SIG-M5 (cell line): ENCODE measurements around the gene STAM2.
"Not testable (repeated sequence)": the region's sequence is repeated elsewhere in the genome, so short reads cannot be mapped to it uniquely, and the experiment has no call there.

Experiments
- DNase-seq: peaks from one replicate; lab custom pipeline; 2025; lab: John Stamatoyannopoulos, UW

The STAM2 gene

DNA sequence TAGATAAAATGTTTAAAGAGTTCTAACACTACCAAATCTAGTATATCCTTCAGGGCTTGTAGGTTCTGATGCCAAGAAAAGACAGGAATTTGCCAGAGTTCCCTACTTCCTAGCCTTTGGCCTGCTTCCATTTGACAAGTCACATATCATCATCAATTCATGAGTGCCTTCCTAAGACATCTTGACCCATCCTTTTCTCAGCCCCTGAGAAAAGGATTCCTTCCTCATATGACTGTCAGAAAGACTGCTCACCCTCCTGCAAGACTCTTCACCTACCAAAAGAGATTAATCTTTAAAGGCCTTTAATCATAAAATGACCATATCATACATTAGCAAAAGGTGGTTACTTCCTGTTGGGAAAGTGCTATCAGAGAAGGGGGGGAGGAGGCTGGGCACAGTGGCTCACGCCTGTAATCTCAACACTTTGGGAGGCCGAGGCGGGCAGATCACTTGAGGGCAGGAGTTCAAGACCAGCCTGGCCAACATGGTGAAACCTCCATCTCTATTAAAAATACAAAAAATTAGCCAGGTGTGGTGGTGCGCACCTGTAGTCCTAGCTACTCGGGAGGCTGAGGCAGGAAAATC, 3.3 kb downstream of the STAM2 start:
- DNase-seq, result not testable (repeated sequence)

DNA sequence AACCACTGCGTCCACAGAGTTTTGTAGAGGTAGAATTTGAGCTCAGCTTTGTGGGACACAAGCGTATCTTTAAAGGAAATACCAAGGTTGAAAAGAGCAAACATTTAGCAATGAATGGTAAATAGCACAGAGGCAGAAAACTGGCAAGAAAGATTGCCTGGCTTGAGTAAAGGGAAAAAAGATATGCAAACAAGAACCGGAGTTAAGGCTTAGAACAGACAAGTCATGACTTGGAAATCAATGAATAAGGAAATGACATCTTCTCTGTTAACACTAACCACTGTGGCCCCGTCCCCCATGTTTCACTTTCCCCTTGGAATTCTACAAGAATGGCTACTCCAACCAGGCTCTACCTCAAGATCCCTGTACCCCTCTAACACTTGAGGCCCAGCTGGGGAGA, 3.8 kb downstream of the STAM2 start:
- no peak for DNase-seq

DNA sequence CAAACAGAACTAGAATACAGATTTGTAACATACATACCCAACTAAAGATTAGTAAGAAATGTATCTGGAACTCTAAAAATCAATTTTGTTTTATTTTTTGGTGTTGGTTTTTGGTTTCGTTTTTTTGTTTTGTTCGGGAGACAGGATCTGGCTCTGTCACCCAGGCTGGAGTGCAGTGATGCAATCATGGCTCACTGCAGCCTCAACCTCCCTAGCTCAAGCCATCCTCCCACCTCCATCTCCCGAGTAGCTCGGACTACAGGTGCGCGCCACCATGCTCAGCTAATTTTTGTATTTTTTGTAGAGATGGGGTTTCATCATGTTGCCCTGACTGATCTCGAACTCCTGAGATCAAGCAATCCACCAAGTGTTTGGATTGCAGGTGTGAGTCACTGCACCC, 6.4 kb downstream of the STAM2 start:
- DNase-seq, result not testable (repeated sequence)

DNA sequence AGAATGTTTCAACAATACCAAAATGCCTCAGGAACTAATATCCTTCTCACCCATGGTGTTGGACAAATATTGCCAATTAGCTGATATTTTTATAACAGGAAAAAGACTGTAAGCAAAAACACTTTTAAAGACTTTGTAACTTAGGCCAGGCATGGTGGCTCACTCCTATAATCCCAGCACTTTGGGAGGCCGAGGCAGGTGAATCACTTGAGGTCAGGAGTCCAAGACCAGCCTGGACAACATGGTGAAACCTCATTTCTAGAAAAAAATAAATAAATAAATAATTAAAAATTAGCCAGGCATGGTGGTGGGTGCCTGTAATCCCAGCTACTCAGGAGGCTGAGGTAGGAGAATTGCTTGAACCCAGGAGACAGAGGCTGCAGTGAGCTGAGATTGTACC, 8.1 kb downstream of the STAM2 start:
- not testable (repeated sequence) for DNase-seq

DNA sequence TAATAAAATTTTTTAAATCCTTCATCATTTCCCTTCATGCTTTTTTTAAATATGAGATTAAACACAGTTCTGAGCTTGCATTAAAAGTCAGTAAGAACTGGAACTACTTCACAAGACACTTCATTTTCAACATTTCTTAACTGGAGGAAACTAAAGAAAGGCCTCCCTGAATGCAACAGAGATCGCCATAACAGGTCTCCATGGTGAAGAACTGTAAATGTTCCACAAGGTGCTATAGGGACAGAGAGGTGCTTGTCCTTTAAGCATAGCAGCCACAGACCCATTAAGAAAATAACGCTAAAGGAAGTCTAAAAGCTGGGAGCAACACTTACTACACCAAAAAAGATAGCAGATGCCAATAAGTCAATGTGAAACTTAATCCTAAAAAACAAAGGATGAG, 8.5 kb downstream of the STAM2 start:
- DNase-seq, result no peak

DNA sequence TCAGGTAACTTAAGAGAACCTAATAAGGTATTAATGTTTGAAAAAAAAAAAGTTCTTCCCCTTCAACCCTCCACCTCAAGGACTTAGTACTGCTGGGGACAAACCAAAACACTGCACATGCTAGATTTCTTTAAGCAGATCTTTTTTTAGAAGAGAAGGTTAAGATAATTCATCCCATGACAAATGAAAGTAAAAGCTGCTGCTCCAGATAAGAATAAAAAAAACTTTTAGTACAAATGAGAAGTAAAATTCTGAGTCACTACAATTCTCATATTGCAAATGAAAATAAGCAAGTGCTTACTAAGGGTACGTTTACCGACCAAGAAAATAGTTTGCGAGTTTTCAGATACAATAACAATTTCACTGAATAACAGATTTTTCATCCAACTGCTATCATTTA, 8.9 kb downstream of the STAM2 start:
- no peak for DNase-seq

DNA sequence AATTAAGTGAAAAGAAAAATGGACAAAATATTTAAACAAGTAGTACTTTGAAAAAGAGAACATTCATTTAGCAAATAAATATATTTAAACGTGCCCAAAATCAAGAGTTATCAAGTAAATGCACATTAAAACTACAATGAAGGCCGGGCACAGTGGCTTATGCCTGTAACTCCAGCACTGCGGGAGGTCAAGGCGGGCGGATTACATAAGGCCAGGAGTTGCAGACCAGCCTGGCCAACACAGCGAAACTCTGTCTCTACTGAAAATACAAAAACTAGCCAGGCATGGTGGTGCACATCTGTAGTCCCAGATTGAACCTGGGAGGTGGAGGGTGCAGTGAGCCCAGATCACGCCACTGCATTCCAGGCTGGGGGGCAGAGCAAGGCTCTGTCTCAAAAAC, 9.8 kb downstream of the STAM2 start:
- no peak for DNase-seq

DNA sequence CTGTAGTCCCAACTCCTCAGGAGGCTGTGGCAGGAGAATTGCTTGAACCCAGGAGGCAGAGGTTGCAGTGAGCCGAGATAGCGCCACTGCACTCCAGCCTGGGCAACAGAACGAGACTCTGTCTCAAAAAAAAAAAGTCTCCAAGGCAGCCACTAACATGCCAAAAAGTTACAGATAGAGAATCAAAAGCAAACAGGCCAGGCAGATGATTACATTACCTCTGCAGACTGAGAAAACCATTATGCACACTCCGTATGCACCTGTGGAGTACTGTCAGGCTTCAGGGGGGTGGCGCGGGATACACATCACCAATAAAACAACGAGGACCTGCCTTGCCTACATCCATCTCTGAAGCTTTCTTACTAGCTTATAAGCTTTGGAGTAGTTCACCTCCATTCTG, 10.3 kb downstream of the STAM2 start:
- no peak for DNase-seq

DNA sequence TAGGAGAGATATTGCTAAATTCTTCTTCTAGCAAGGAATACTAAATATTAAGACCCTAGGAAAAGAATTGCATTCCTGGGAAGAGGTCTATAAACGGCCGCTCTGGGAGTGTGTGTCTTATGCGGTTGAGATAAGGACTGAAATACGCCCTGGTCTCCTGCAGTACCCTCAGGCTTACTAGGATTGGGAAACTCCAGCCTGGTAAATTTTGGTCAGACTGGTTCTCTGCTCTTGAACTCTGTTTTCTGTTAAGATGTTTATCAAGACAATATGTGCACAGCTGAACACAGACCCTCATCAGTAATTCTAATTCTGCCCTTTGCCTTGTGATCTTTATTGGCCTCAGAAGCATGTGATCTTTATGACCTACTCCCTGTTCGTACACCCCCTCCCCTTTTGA, 11.9 kb downstream of the STAM2 start:
- DNase-seq, result not testable (repeated sequence)

DNA sequence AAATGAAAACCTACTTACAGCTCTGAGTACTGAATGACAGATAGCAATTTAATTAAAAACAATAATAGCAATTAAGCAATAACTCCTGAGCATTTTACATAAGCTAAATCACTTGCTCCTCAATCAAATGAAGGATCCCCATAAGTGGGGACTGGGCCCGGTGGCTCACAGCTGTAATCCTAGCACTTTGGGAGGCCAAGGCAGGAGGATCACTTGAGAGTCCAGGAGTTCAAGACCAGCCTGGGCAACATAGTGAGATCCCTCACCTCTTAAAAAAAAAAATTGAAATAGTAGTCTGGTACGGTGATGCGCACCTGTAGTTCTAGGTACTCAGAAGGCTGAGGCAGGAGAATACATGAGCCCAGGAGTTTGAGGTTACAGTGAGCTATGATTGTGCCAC, 13.4 kb downstream of the STAM2 start:
- no peak for DNase-seq

DNA sequence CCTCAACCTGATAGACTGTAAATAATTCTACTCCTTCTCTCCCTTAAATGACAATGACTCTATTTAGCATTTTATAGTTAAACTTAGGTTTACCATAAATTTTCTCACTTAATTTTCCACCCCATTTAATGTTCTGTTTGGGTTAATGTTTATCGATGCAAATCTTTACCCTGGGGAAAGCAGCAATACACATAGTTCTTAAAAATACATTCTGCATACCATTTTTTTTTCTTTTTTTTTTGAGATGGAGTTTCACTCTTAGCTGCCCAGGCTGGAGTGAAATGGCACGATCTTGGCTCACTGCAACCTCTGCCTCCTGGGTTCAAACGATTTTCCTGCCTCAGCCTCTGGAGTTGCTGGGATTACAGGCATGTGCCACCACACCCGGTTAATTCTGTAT, 14.0 kb downstream of the STAM2 start:
- no peak for DNase-seq

DNA sequence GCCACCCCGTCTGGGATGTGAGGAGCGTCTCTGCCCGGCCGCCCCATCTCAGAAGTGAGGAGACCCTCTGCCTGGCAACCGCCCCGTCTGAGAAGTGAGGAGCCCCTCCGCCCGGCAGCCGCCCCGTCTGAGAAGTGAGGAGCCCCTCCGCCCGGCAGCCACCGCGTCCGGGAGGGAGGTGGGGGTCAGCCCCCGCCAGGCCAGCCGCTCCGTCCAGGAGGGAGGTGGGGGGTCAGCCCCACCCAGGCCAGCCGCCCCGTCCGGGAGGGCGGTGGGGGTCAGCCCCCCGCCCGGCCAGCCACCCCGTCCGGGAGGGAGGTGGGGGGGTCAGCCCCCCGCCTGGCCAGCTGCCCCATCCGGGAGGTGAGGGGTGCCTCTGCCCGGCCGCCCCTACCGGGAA, 15.2 kb downstream of the STAM2 start:
- not testable (repeated sequence) for DNase-seq

DNA sequence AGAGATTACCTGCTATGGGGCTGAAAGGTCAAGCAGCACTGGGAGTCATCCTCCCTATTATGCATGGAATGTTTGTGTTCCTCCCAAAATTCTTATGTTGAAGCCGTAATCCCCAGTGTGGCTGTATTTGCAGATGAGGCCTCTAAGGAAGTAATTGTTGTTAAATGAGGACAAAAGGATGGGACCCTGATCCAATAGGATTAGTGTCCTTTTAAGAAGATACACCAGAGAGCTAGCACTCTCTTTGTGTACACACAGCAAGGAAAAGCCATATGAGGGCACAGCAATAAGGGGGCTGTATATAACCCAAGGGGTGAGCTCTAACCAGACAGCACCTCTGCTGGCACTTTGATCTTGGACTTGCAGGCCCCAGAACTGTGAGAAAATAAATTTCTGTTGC, 18.3 kb downstream of the STAM2 start:
- DNase-seq, result no peak

DNA sequence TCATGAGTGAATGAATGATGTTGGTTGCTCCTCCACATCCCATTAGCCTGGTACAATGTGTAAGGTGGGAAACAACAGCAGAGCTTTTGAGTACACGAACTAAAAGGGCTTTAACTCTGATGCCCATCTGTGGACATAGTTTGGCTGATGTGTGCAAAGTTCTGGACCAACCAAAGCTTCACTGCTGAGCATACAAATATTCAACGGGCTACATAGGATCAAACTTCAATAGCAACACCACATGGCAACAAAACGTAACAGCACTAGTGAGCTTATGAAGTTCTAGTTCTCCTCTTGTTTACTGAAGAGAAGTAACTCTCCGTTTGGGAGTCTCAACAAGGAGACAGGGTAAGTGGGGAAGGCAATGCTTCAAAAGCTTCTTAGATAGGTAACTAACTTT, 20.4 kb downstream of the STAM2 start:
- no peak for DNase-seq

DNA sequence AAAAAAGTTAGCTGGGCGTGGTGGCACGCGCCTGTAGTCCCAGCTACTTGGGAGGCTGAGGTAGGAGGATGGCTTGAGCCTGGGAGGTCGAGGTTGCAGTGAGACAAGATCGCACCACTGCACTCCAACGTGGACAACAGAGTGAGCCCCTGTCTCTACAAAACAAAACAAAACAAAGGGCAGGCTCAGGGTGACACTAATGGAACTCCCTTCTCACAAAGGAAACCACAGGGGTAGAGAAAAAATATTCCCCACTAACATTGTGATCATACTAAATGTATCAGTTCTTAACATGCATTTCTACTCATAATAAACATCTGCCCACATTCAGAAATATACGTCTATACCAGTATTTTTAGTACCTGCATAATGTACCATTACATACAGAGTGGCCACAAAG, 21.1 kb downstream of the STAM2 start:
- no peak for DNase-seq

DNA sequence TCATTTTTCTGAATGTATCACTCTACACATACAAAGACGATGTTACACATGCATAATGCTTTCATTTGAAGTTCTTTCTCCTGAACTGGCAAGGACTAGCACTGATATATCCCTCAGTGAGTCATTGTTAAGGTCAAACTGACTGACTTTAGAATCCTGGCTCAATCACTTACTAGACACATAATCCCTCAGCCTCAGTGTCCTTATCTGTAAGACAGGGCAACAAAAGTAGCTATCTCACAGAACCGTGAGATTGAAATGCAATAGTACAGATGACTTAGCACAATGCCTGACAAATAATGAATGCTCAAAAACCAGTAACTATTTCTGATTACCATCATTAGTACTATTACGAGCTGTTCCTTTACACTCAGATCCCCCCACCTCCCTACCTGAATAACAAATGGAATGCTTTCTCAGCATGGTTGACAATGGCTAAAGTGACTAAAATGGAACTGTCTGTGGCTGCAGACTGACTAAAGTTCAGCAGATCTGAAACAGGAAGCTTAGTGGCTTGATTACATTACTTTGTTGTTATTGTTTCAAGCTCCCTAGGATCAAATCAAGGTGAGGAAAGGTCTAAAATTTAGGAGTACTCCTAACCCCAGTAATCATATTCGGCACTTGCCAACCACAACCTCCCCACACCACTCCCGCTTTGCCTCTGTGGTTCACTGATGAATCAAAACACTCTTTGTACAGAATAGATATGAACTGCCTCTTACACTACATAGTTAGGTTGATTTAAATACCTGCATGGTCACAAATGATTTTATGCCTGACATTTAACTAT, 40.9 kb downstream of the STAM2 start:
- no peak for DNase-seq

DNA sequence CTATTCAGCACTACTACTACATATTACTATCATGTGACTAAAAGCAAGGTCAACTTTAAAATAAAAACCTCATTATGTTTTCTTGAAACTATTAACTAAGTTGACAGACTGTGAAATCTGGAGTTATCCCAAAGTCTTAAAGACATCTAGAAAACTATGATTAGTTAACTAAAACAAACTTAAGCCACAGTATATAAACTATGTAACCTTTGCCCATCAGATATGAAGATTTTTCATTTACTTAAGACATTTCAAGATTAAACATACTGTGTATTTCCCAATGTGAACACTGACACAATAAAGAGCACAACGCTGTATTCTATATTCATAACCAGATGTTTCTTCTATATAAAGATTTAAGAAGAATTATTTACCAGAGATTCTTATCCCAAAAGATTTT, 43.3 kb downstream of the STAM2 start:
- DNase-seq, result no peak

DNA sequence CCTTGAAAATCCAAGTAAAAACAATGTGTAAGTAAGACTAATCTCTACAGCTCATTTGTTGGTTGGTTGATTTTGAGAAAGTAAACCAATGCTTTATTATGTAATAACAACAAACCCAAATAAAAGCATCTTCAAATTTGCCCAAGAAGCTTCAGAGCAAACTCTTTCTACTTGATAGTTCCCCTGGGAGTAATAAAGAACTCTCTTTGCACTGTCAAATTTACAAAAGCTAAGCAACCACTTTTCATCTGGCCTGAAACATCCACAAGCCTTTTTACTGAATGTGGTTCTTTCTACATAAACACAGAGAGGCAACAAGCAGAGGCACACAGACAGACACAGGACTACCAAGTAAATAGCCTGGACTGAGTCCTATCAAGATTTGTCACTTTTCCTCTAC, 47.9 kb downstream of the STAM2 start:
- no peak for DNase-seq

DNA sequence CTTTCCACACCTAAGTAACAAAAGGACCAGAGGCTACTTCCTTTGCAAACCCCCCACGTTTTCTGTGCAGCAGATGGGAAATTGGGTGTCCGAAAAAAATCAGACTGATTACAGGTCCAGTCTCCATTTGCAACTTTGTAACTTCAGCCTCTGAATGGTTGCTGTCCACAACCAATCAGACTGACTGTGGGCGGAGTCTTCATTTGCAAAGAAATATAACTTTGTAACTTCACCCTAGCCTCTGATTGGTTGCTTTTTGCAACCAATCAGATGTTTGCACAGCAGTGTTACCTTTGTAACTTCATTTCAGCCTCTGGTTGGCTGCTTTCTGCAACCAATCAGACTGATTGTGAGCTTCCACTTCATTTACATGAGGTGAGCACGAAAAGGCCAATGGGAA, 48.9 kb downstream of the STAM2 start:
- DNase-seq, result no peak

DNA sequence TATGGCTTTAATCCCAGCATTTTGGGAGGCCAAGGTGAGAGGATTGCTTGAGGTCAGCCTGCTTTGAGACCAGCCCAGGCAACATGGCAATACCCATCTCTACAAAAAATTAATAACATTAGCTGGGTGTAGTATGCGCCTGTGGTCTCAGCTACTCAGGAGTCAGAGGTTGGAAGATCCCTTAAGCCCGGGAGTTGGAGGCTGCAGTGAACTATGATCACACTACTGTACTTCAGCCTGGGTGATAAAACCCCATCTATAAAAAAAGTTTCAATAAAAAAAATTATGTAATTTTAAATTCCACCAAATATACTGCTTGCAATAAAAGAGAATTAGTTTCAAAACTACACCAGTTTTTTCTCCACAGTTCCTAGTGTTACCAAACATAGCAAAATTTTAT, 53.4 kb downstream of the STAM2 start:
- DNase-seq, result no peak

DNA sequence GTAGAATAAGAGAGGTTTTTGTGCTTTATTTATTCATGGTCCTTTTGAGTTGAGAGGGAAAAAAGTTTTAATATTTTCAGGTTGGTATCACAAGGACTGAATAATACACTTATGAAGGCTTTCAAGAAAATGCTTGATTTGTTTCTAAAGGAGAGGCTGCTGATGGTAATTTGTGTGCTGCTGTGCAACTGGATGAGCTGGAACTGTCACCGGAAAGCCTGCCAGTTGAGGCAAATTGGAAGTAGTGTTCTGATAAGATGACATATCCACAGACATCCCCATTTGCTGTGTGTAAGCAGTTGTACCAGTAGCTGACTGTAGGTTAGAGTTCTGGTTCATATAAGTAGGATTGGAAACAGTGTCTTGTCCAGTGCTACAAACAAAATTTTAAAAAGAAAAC, 55.1 kb downstream of the STAM2 start:
- no peak for DNase-seq

DNA sequence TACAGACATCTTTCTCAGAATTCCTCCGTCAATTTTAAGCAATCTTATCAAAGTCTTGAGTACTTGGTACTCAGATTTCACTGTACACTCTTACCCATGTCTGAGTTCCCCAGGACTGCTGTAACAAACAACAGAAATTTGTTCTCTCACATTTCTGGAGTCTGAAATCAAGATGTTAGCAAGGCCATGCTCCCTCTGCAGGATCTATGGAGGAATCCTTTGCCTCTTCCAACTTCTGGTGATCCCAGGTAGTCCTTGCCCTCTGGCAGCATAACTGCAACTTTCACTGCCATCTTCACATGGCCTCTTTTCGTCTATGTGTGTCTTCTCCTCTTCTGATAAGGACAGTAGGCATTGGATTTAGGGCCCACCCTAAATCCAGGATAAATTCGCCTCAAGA, 59.6 kb downstream of the STAM2 start:
- no peak for DNase-seq

DNA sequence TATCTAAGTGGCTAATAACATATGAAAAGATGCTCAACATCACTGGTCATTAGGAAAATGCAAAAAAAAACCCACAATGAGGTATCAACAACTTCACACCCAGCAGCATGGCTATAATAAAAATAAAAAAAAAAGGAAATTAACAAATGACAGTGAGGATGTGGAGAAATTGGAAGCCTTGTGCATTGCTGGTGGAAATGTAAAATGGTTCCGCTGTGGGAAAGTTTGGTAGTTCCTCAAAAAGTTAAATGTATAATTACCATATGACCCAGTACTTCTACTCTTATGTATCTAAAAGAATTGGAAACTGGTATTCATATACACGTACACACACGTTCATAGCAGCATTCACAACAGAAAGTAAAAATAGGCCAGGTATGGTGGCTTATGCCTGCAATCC, 61.2 kb downstream of the STAM2 start:
- no peak for DNase-seq

DNA sequence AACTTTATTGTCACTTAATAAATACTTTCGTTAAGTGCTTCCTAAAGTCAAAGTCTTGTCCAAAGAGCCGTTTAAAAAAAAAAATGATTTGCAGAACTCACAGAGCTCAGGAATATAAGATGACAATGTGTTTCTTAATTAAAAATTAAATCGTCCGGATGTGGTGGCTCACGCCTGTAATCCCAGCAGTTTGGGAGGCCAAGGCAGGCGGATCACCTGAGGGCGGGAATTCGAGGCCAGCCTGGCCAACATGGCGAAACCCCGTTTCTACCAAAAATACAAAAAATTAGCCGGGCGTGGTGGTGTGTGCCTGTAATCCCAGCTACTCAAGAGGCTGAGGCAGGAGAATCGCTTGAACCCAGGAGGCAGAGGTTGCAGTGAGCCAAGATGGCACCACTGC, 68.4 kb downstream of the STAM2 start:
- not testable (repeated sequence) for DNase-seq
